22Rv1 (cell line): ENCODE results near the gene LTBP1.

Experiments used
- CTCF ChIP-seq: fragments of 450-650 bp; IDR thresholded peaks from 2 replicates; pipeline ENCODE4 v1.5.1; 2017; ENCODE audit warnings: mild to moderate bottlenecking
- ZFX ChIP-seq: fragments of 450-650 bp; IDR thresholded peaks from 2 replicates; pipeline ENCODE4 v1.6.1; 2017; ENCODE audit warnings: antibody characterized with exemption, borderline replicate concordance

- TF ChIP-seq CTCF, result no peak
- TF ChIP-seq ZFX, result no peak
These were observed 442.2 kb downstream of the LTBP1 start for GRCh38 chr2:33388996-33389395.
